CD4-positive, CD25-positive, alpha-beta regulatory T cell (primary cell): ENCODE measurements around the gene TMEM151A. TPM values are rescaled to one million over a fixed set of nuclear protein-coding genes. Genes with fewer than 3 reads are reported as not detected.

Experiments used
- ATAC-seq, 2 donors: fragments of 150-1000 bp; cut with Tn5 transposase; one replicate each; pipeline ENCODE4 v1.10.0; 2021; ENCODE audit warnings: low read depth in 2 of 2, moderate number of reproducible peaks in 2 of 2, moderate library complexity in 1 of 2
- DNase-seq, 3 donors: peaks; one replicate each; pipeline versions ENCODE4 v3.0.0 to v3.0.0-alpha.2; 2012 to 2022; ENCODE audit warnings: mixed read lengths in 1 of 3
- H3K27ac ChIP-seq: one replicate; pipeline ENCODE4 v1.7.0; 2013; ENCODE audit warnings: mild to moderate bottlenecking, low read length; ENCODE audit not compliant: insufficient read depth, poor library complexity, severe bottlenecking
- H3K27me3 ChIP-seq: one replicate; pipeline ENCODE4 v1.7.0; 2013; ENCODE audit warnings: low read length; ENCODE audit not compliant: control insufficient read depth, insufficient read depth
- H3K36me3 ChIP-seq: one replicate; pipeline ENCODE4 v1.7.0; 2013; ENCODE audit warnings: mild to moderate bottlenecking, low read length, moderate library complexity; ENCODE audit not compliant: control insufficient read depth, insufficient read depth
- H3K4me1 ChIP-seq: 2 replicates; pipeline ENCODE4 v1.7.0; 2013; ENCODE audit warnings: mild to moderate bottlenecking, low read length; ENCODE audit not compliant: insufficient read depth, control insufficient read depth, poor library complexity, severe bottlenecking
- H3K4me3 ChIP-seq: one replicate; pipeline ENCODE4 v1.7.0; 2013; ENCODE audit warnings: low read depth, mild to moderate bottlenecking, low read length, moderate library complexity
- H3K9me3 ChIP-seq, 2 experiments: 1 replicate in 1 of 2; 2 replicates in 1 of 2; pipeline ENCODE4 v1.7.0; 2013; ENCODE audit warnings: low read length in 2 of 2, mild to moderate bottlenecking in 1 of 2, moderate library complexity in 1 of 2; ENCODE audit not compliant: control insufficient read depth in 2 of 2
- H3K27ac Mint-ChIP-seq, 3 donors: one replicate each; pipeline ENCODE4 v1.8.0; 2020 to 2022; ENCODE audit warnings: mild to moderate bottlenecking in 3 of 3, mixed read lengths in 3 of 3, moderate library complexity in 2 of 3
- H3K27me3 Mint-ChIP-seq: one replicate; pipeline ENCODE4 v1.8.0; 2022; ENCODE audit warnings: mild to moderate bottlenecking, mixed read lengths
- H3K36me3 Mint-ChIP-seq: one replicate; pipeline ENCODE4 v1.8.0; 2020; ENCODE audit warnings: mixed read lengths
- H3K4me1 Mint-ChIP-seq, 4 donors: one replicate each; pipeline ENCODE4 v1.8.0; 2020 to 2022; ENCODE audit warnings: mixed read lengths in 4 of 4, mild to moderate bottlenecking in 1 of 4
- H3K4me3 Mint-ChIP-seq, 4 donors: one replicate each; pipeline ENCODE4 v1.8.0; 2020 to 2022; ENCODE audit warnings: mild to moderate bottlenecking in 4 of 4, mixed read lengths in 4 of 4, moderate library complexity in 3 of 4
- H3K9me3 Mint-ChIP-seq, 7 donors: one replicate each; pipeline ENCODE4 v1.8.0; 2020 to 2022; ENCODE audit warnings: mixed read lengths in 7 of 7, mild to moderate bottlenecking in 3 of 7, moderate library complexity in 2 of 7
- polyA plus RNA-seq, 4 donors: library from polyadenylated mRNA; unstranded; fragments of 300-500 nt; fragmentation: Illumina TruSeq; gene quantifications; one replicate each; pipeline ENCODE4 v1.2.3, GENCODE V29; 2021
- total RNA-seq: library from RNA; stranded (reverse); gene quantifications from one replicate; pipeline ENCODE4 v1.2.3, GENCODE V29; 2022

Gene TMEM151A
- total and polyA plus RNA-seq, 5 donors from 2014 or later = not detected

GRCh38 chr11:66292543-66293332 lies 1.0 kb downstream of the TMEM151A start:
- peaks cover 0 to 1% (median 0%) of the 10 kb centered on the region in 7 donors for H3K9me3 Mint-ChIP-seq
- peak overlapping the region in 2 of 3 donors; percentile 42 to 86 for H3K27ac Mint-ChIP-seq
- DNase-seq = no peak
- no peak overlapping the region for H3K27ac ChIP-seq
- H3K27me3 Mint-ChIP-seq = peaks cover 30% of the 10 kb centered on the region
- no peaks in the 10 kb centered on the region for H3K9me3 ChIP-seq
- peaks cover 11 to 36% (median 17%) of the 10 kb centered on the region in 4 donors for H3K4me1 Mint-ChIP-seq
- no peaks in the 10 kb centered on the region for H3K36me3 ChIP-seq
- no peaks in the 10 kb centered on the region for H3K36me3 Mint-ChIP-seq
- peaks cover 31% of the 10 kb centered on the region for H3K4me1 ChIP-seq
- ATAC-seq = no peak
- peaks cover 12% of the 10 kb centered on the region for H3K27me3 ChIP-seq
- peak overlapping the region; percentile 56 to 73 (median 60) for H3K4me3 Mint-ChIP-seq
- H3K4me3 ChIP-seq = no peak overlapping the region

GRCh38 chr11:66293352-66293751 lies 1.7 kb downstream of the TMEM151A start:
- peaks cover 0 to 1% (median 0%) of the 10 kb centered on the region in 7 donors for H3K9me3 Mint-ChIP-seq
- DNase-seq = no peak
- peaks cover 11 to 32% (median 17%) of the 10 kb centered on the region in 4 donors for H3K4me1 Mint-ChIP-seq

GRCh38 chr11:66293777-66294625 lies 2.3 kb downstream of the TMEM151A start:
- peaks cover 21% of the 10 kb centered on the region for H3K4me1 ChIP-seq
- H3K27me3 ChIP-seq = peaks cover 12% of the 10 kb centered on the region
- Mint-ChIP-seq H3K4me3 (peak overlapping the region in 1 of 4 donors; percentile 73), H3K36me3 (no peaks in the 10 kb centered on the region), H3K27me3 (peaks cover 29% of the 10 kb centered on the region), H3K4me1 (peaks cover 10 to 29% (median 16%) of the 10 kb centered on the region in 4 donors), H3K27ac (peak overlapping the region in 1 of 3 donors; percentile 79), H3K9me3 (peaks cover 0 to 1% (median 0%) of the 10 kb centered on the region in 7 donors)
- ATAC-seq (no peak), DNase-seq (no peak)
- H3K4me3 ChIP-seq = no peak overlapping the region
- H3K27ac ChIP-seq = no peak overlapping the region
- H3K9me3 ChIP-seq = no peaks in the 10 kb centered on the region
- no peaks in the 10 kb centered on the region for H3K36me3 ChIP-seq

More at GRCh38 chr11:66293352-66293751, 1.7 kb downstream of the TMEM151A start:
- Histone ChIP-seq H3K9me3 (no peaks in the 10 kb centered on the region), H3K36me3 (no peaks in the 10 kb centered on the region), H3K4me1 (peaks cover 25% of the 10 kb centered on the region), H3K27me3 (peaks cover 12% of the 10 kb centered on the region), H3K4me3 (no peak overlapping the region), H3K27ac (no peak overlapping the region)
- Mint-ChIP-seq H3K27ac (peak overlapping the region in 1 of 3 donors; percentile 49), H3K36me3 (no peaks in the 10 kb centered on the region), H3K4me3 (peak overlapping the region in 2 of 4 donors; percentile 57 to 74), H3K27me3 (peaks cover 30% of the 10 kb centered on the region)
- ATAC-seq = no peak

DNA sequence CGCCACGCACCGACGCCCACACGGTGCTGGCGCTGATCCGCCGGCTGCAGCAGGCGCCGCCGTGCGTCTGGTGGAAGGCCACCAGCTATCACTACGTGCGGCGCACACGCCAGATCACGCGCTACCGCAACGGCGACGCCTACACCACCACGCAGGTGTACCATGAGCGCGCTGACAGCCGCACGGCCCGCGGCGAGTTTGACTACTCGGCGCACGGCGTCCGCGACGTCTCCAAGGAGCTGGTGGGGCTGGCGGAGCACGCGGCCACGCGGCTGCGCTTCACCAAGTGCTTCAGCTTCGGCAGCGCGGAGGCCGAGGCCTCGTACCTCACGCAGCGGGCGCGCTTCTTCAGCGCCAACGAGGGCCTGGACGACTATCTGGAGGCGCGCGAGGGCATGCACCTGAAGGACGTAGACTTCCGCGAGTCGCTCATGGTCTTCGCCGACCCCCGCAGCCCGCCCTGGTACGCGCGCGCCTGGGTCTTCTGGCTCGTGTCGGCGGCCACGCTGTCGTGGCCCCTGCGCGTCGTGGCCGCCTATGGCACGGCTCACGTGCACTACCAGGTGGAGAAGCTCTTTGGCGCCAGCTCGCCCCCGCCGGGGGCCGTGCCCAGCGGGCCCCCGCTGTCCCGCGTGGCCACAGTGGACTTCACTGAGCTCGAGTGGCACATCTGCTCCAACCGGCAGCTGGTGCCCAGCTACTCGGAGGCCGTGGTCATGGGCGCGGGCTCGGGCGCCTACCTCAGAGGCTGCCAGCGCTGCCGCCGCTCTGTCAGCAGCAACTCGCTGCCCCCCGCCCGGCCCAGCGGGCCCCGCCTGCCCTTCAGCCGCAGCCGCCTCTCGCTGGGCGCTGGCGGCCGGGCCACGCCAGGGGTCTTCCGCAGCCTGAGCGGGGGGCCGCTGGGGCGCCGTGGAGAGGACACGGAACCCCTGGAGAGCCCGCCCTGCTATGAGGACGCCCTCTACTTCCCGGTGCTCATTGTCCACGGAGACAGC lies 3.2 kb downstream of the TMEM151A start:
- DNase-seq = no peak
- H3K4me1 Mint-ChIP-seq = peaks cover 4 to 20% (median 10%) of the 10 kb centered on the region in 4 donors
- no peak overlapping the region for H3K27ac ChIP-seq
- peak overlapping the region in 1 of 3 donors; percentile 79 for H3K27ac Mint-ChIP-seq
- no peak for ATAC-seq
- peaks cover 20% of the 10 kb centered on the region for H3K27me3 Mint-ChIP-seq
- peaks cover 12% of the 10 kb centered on the region for H3K27me3 ChIP-seq
- H3K9me3 ChIP-seq = no peaks in the 10 kb centered on the region
- H3K4me3 Mint-ChIP-seq = peak overlapping the region in 1 of 4 donors; percentile 4
- no peak overlapping the region for H3K4me3 ChIP-seq
- peaks cover 0 to 1% (median 0%) of the 10 kb centered on the region in 7 donors for H3K9me3 Mint-ChIP-seq
- no peaks in the 10 kb centered on the region for H3K36me3 ChIP-seq
- peaks cover 14% of the 10 kb centered on the region for H3K4me1 ChIP-seq
- H3K36me3 Mint-ChIP-seq = no peaks in the 10 kb centered on the region

GRCh38 chr11:66297610-66298009 lies 5.9 kb downstream of the TMEM151A start:
- Mint-ChIP-seq H3K9me3 (no peaks in the 10 kb centered on the region), H3K27ac (no peak overlapping the region), H3K4me1 (peaks cover 0 to 6% (median 2%) of the 10 kb centered on the region in 4 donors)

DNA sequence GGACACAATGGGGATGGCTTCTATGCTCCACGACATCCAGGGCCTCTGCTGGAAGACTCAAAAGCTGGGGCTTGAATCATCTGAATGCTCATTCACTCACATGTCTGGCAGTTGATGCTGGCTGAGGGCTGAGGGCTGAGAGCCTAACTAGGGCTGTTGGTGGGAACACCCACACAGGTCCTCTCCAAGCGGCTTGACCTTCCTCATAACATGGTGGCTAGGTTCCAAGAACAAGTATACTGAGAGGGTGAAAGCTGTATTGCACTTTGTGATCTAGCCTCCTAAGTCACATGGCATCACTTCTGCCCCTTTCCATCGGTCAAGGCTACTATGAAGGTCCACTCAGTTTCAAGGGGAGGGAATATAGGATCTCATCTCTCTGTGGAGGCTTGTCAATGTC lies 7.5 kb downstream of the TMEM151A start:
- Mint-ChIP-seq H3K4me1 (no peaks in the 10 kb centered on the region), H3K9me3 (no peaks in the 10 kb centered on the region), H3K36me3 (no peaks in the 10 kb centered on the region), H3K27me3 (peaks cover 4% of the 10 kb centered on the region), H3K27ac (no peak overlapping the region), H3K4me3 (no peak overlapping the region)
- no peak overlapping the region for H3K27ac ChIP-seq
- ATAC-seq (no peak), DNase-seq (no peak)
- no peaks in the 10 kb centered on the region for H3K27me3 ChIP-seq
- H3K9me3 ChIP-seq = no peaks in the 10 kb centered on the region
- no peaks in the 10 kb centered on the region for H3K36me3 ChIP-seq
- no peaks in the 10 kb centered on the region for H3K4me1 ChIP-seq
- H3K4me3 ChIP-seq = no peak overlapping the region

More at GRCh38 chr11:66297610-66298009, 5.9 kb downstream of the TMEM151A start:
- Mint-ChIP-seq H3K4me3 (no peak overlapping the region), H3K36me3 (no peaks in the 10 kb centered on the region), H3K27me3 (peaks cover 5% of the 10 kb centered on the region)
- ATAC-seq (no peak), DNase-seq (no peak)
- Histone ChIP-seq H3K27ac (no peak overlapping the region), H3K36me3 (no peaks in the 10 kb centered on the region), H3K4me3 (no peak overlapping the region), H3K9me3 (no peaks in the 10 kb centered on the region), H3K27me3 (peaks cover 5% of the 10 kb centered on the region), H3K4me1 (no peaks in the 10 kb centered on the region)

DNA sequence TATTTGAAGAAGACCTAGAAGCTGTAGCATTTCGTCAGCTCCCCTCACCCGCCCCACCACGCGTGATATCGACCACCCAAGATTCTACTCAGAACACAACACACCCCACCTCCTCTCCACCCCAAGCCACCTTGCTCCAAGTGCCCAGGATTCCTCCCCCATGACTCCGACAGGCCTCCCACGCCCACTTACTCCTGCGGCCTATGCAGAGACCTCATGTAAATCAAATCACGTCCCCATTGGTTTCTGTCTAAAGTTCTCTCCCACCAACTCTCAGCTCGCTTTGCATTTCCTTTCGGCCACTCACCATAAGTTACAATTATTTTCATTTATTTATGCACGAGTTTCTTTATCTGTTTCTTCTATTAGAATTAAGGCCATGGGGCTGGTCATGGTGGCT lies 11.0 kb downstream of the TMEM151A start:
- Histone ChIP-seq H3K4me1 (no peaks in the 10 kb centered on the region), H3K4me3 (no peak overlapping the region), H3K36me3 (no peaks in the 10 kb centered on the region), H3K27me3 (no peaks in the 10 kb centered on the region), H3K27ac (no peak overlapping the region), H3K9me3 (no peaks in the 10 kb centered on the region)
- peaks cover 11% of the 10 kb centered on the region for H3K27me3 Mint-ChIP-seq
- H3K4me3 Mint-ChIP-seq = no peak overlapping the region
- H3K9me3 Mint-ChIP-seq = peaks cover 0 to 1% (median 0%) of the 10 kb centered on the region in 7 donors
- no peak for DNase-seq
- H3K36me3 Mint-ChIP-seq = no peaks in the 10 kb centered on the region
- H3K4me1 Mint-ChIP-seq = no peaks in the 10 kb centered on the region
- H3K27ac Mint-ChIP-seq = no peak overlapping the region
- no peak for ATAC-seq
